ENCODE data around the gene HAUS8.

The HAUS8 gene

GRCh38 chr19:17070421-17070820 is 4.8 kb downstream of the HAUS8 start:
- 0 out of 2 replicates have a peak, but pooled peaks cover 5% of the 10 kb centered on the region for H4K20me1 ChIP-seq (ENCODE audit: low read depth, low read length)

GRCh38 chr19:17069193-17069592 is 6.1 kb downstream of the HAUS8 start:
- no peak for TF ChIP-seq CTCF (IDR thresholded peaks at IDR 0.05; ENCODE audit: insufficient read depth, low read length, poor library complexity, severe bottlenecking)
- TF ChIP-seq EZH2phosphoT487 (conservative IDR thresholded peaks at IDR 0.05; ENCODE audit: low read length) = no peak
- H3K4me3 ChIP-seq (ENCODE audit: insufficient read depth, low read length, poor library complexity, severe bottlenecking) = no peak overlapping the region
- peaks cover 11% of the 10 kb centered on the region; the same call in 1 of the 2 replicates for H3F3A ChIP-seq (ENCODE audit: insufficient read depth)
- no peak overlapping the region for H3K9ac ChIP-seq (ENCODE audit: low read length)
- H3K27me3 ChIP-seq (ENCODE audit: low read length) = no peaks in the 10 kb centered on the region
- H3K4me2 ChIP-seq (ENCODE audit: low read depth, low read length, poor library complexity, severe bottlenecking) = no peak overlapping the region
- no peak overlapping the region for H2AFZ ChIP-seq (ENCODE audit: low read depth, low read length, severe bottlenecking)
- H3K79me2 ChIP-seq (ENCODE audit: insufficient read depth, low read length) = peaks cover 83% of the 10 kb centered on the region
- peaks cover 7% of the 10 kb centered on the region; the same call in 1 of the 2 replicates for H3K36me3 ChIP-seq (ENCODE audit: low read length)
- H3K27ac ChIP-seq (ENCODE audit: low read depth, low read length) = no peak overlapping the region
- H3K9me2 ChIP-seq (replicated peaks; ENCODE audit: insufficient read depth, low read length) = no peaks in the 10 kb centered on the region
- H3K9me3 ChIP-seq (ENCODE audit: insufficient read depth, low read length) = no peaks in the 10 kb centered on the region
- H4K20me1 ChIP-seq (ENCODE audit: low read depth, low read length) = peaks cover 11% of the 10 kb centered on the region; the same call in 1 of the 2 replicates

More at GRCh38 chr19:17070421-17070820, 4.8 kb downstream of the HAUS8 start:
- H2AFZ ChIP-seq (ENCODE audit: low read depth, low read length, severe bottlenecking) = no peak overlapping the region
- no peak overlapping the region for H3K27ac ChIP-seq (ENCODE audit: low read depth, low read length)
- peaks cover 79% of the 10 kb centered on the region for H3K79me2 ChIP-seq (ENCODE audit: insufficient read depth, low read length)
- H3K9ac ChIP-seq (ENCODE audit: low read length) = no peak overlapping the region
- peaks cover 17% of the 10 kb centered on the region; the same call in 1 of the 2 replicates for H3F3A ChIP-seq (ENCODE audit: insufficient read depth)
- H3K4me2 ChIP-seq (ENCODE audit: low read depth, low read length, poor library complexity, severe bottlenecking) = no peak overlapping the region
- no peaks in the 10 kb centered on the region for H3K9me2 ChIP-seq (replicated peaks; ENCODE audit: insufficient read depth, low read length)
- H3K9me3 ChIP-seq (ENCODE audit: insufficient read depth, low read length) = no peaks in the 10 kb centered on the region
- H3K36me3 ChIP-seq (ENCODE audit: low read length) = peaks cover 3% of the 10 kb centered on the region; the same call in 1 of the 2 replicates
- TF ChIP-seq EZH2phosphoT487 (conservative IDR thresholded peaks at IDR 0.05; ENCODE audit: low read length) = no peak
- no peak for TF ChIP-seq CTCF (IDR thresholded peaks at IDR 0.05; ENCODE audit: insufficient read depth, low read length, poor library complexity, severe bottlenecking)
- no peak overlapping the region for H3K4me3 ChIP-seq (ENCODE audit: insufficient read depth, low read length, poor library complexity, severe bottlenecking)
- no peaks in the 10 kb centered on the region for H3K27me3 ChIP-seq (ENCODE audit: low read length)

- Histone ChIP-seq H3K9me2 (replicated peaks; ENCODE audit: insufficient read depth, low read length) (no peaks in the 10 kb centered on the region), H3K36me3 (ENCODE audit: low read length) (peaks cover 13% of the 10 kb centered on the region; the same call in 1 of the 2 replicates), H3K4me3 (ENCODE audit: insufficient read depth, low read length, poor library complexity, severe bottlenecking) (no peak overlapping the region), H3K27ac (ENCODE audit: low read depth, low read length) (no peak overlapping the region), H3F3A (ENCODE audit: insufficient read depth) (peaks cover 7% of the 10 kb centered on the region; the same call in 1 of the 2 replicates), H4K20me1 (ENCODE audit: low read depth, low read length) (peaks cover 21% of the 10 kb centered on the region; the same call in 1 of the 2 replicates), H3K79me2 (ENCODE audit: insufficient read depth, low read length) (peaks cover 74% of the 10 kb centered on the region), H3K4me2 (ENCODE audit: low read depth, low read length, poor library complexity, severe bottlenecking) (no peak overlapping the region), H2AFZ (ENCODE audit: low read depth, low read length, severe bottlenecking) (no peak overlapping the region), H3K27me3 (ENCODE audit: low read length) (no peaks in the 10 kb centered on the region), H3K9ac (ENCODE audit: low read length) (no peak overlapping the region), H3K9me3 (ENCODE audit: insufficient read depth, low read length) (no peaks in the 10 kb centered on the region)
- TF ChIP-seq CTCF (IDR thresholded peaks at IDR 0.05; ENCODE audit: insufficient read depth, low read length, poor library complexity, severe bottlenecking) (no peak), EZH2phosphoT487 (conservative IDR thresholded peaks at IDR 0.05; ENCODE audit: low read length) (no peak)
Measured at GRCh38 chr19:17063428-17063827, 11.8 kb downstream of the HAUS8 start.
